GM18858 (cell line): ENCODE data around the gene GLOD5.

Experiments
- ATAC-seq: cut with Tn5 transposase; IDR thresholded peaks from one replicate; pipeline ENCODE4 v1.9.1; 2021; ENCODE audit not compliant: unreplicated experiment

The GLOD5 gene

GRCh38 chrX:48753708-48754228 lies 7.8 kb upstream of the GLOD5 start:
- ATAC-seq = no peak

- no peak for ATAC-seq
Measured at GRCh38 chrX:48754238-48754637, 7.3 kb upstream of the GLOD5 start.

GRCh38 chrX:48769230-48769629 lies 7.7 kb downstream of the GLOD5 start:
- ATAC-seq = no peak

DNA sequence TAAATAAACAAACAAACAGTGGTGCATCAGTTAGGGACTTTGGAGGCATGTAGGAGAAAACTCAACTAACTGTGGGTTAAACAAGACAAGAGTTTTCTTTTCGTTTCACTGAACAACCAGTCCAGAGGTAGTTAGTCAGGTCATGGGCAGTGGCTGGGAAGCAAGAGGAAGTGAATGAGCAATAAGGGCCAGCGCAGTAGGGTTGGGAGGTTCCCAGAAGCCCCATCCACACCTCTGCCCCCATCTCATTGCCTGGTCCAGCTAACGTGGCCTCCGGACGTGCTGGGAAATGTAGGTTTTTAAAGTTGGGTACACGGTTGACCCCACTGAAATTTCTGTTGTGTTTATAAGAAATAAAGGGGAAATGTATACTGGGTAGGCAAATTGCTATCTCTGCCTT lies 8.7 kb downstream of the GLOD5 start:
- no peak for ATAC-seq

DNA sequence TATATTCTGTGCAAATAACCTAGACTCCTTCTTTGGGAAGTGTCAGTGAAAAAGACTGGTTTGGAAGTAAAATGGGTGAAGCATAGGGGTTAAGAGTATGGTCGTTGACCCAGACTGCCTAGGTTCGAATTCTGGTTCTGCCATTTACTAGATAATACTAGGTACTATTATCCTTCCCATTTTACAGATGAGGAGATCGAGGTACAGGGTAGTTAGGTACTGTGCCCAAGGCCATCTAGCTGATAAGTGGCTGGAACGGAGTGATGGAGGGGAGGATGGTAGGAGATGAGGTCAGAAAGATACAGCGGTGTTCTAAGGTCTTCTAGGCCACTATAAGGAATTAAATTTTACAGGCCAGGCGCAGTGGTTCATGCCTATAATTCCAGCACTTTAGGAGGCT lies 11.1 kb downstream of the GLOD5 start:
- ATAC-seq = no peak

DNA sequence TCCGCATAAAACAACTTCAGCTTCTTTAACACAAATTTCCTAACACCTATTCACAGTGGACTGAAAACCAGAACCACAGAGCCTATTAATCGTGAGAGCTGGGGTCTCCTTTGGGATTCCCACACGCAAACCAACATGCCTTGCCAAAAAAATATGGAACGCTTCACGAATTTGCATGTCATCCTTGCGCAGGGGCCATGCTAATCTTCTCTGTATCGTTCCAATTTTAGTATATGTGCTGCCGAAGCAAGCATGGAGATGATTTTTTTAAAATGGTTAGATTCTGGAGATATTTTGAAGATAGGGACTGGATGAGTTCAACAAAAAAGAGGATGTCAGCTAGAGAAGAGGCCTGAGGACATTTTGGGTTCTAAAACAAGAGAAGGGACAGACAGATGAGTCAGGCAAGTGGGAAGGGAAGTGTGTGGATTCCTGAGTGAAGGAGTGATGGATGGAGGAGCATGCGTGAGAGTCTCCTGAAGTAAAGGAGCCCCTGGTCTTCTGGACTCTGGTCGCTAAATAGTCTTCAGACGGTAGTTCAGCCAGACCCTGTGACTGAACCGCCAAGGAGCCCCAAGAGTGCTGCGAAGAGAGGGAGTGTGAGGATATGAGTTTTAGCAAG lies 15.4 kb downstream of the GLOD5 start:
- ATAC-seq = no peak

- ATAC-seq = no peak
Measured at GRCh38 chrX:48779399-48779798, 17.9 kb downstream of the GLOD5 start.

GRCh38 chrX:48781705-48782104 lies 20.2 kb downstream of the GLOD5 start:
- no peak for ATAC-seq

DNA sequence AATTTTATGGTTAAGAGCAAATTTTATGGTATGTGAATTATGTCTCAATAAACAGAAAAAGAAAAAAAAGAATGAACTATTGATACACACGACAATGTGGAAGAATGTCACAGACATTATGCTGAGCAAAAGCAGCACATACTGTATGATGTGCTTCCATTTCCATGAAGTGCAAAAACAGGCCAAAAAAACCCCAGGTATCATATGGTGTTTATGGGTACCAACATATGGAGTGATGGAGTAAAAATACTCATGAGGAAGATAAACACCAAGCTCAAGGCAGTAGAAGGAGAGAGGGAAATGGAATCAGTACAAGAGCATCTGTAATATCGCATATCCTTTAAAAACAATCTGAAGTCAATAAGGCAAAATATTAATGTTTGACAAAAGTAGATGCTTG lies 20.7 kb downstream of the GLOD5 start:
- no peak for ATAC-seq

DNA sequence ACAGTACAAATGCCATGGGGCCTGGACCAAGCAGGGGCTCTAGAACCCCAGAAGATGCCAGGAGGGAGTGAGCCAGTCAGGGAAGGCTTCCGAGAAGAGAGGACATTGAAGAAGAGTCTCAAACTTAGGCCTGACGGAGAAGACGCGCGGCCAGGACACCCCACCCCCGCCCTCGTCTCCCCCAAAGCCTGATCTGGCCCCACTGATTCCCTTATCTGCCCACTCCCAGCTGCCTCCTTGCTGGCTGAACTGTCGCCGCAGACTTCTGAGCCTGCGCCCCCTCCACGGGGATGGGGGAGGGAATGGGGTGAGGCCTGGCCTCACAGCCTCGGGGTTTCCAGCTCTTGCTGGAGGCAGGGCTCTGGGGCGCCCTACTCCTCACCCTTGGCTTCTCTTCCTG lies 21.2 kb downstream of the GLOD5 start:
- ATAC-seq = no peak

GRCh38 chrX:48784726-48785125 lies 23.2 kb downstream of the GLOD5 start:
- ATAC-seq = no peak

DNA sequence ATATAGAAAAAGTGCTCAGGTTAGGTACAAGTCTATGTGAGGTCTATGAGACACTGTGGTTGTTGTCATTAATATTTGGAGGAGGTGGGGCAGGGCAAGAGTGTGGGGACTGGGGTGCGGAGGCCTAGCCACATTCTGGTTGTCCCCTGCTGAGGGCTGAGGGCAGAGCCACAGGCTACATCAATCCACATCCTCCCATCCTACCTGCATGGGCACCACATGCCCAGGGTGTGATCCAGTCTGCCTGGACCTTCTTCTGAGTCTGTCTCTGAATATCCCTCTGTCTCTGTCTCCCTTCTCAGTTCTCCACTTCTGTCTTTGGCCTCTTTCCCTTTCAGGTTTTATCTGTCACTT lies 23.6 kb downstream of the GLOD5 start:
- no peak for ATAC-seq

DNA sequence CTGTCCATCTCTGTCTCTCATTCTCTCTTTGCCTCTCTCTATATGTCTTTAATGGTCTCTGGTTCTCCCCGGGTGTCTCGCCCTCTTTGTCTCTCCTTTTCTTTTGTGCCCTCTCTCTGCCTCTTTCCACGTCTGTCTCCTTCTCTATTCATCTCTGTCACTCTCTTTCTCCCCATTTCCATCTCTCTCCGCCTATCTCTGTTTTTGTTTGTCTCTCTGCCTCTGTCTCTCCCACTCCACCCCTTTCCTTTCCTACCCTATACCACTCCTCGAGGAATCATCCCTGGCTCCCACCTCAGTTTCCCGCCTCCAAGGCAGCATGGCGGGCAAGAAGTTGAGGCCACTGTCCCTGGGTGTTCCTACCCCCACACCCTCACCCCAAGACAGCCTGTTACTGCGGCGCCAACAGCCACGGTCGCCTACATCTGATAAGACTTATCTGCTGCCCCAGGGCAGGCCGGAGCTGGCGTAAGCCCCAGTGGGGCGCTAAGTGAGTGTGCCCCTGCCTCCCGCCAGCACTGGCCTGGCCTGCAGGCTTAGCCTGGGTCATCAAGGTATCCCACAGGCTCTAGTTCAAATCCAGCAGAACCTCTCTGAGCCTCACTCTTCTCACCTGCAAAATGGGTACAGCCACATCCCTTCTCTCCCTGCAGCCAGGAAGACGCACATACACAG lies 24.1 kb downstream of the GLOD5 start:
- no peak for ATAC-seq

- ATAC-seq = no peak
Measured at GRCh38 chrX:48786341-48786800, 24.8 kb downstream of the GLOD5 start, which contains the start of gene GATA1. TSS of gene GATA1 (plus strand) at chrX:48786590. CDS start at chrX:48791110, 4,520 bp downstream.

- ATAC-seq = no peak
Measured at GRCh38 chrX:48786825-48787504, 25.4 kb downstream of the GLOD5 start.

- ATAC-seq = no peak
Measured at GRCh38 chrX:48787505-48788443, 26.2 kb downstream of the GLOD5 start.

GRCh38 chrX:48789366-48790220 lies 28.0 kb downstream of the GLOD5 start:
- no peak for ATAC-seq

- no peak for ATAC-seq
Measured at GRCh38 chrX:48790477-48790876, 28.9 kb downstream of the GLOD5 start.

DNA sequence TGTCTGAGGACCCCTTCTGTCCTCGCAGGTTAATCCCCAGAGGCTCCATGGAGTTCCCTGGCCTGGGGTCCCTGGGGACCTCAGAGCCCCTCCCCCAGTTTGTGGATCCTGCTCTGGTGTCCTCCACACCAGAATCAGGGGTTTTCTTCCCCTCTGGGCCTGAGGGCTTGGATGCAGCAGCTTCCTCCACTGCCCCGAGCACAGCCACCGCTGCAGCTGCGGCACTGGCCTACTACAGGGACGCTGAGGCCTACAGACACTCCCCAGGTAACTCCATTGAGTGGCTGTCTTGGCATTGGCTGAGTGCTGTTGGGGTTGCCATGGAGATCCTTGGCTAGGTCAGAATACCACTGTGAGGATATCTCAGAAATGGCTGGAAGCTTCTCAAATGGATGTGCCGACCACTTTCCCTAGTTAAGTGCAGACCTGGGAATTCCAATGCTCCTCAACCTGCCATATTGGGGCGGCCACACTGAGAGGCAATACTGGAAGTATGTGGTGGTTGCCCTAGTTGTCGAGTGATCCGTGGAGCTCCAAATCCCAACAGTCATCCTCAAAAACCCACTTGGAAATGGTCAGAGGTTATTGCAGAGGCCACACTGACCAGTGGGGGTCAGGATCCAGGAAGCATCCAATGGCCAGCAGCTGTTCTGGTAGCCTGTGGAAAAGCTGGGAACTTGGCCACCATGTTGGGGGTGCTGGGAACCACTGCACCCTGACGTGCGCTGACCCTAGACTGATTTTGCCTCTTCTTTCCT lies 29.7 kb downstream of the GLOD5 start:
- no peak for ATAC-seq
